Activated T-helper 1 cell treated with anti-CD3 and anti-CD28 coated beads, Interleukin-2, amount 50 U/mL, for 16 hours (primary cell): ENCODE data around the gene HOXA10.

Experiments
- DNase-seq, 2 donors: peaks; one replicate each; pipeline ENCODE4 v3.0.0-alpha.2; 2020; ENCODE audit warnings: low read depth in 1 of 2, low spot score in 1 of 2

Gene HOXA10

DNA sequence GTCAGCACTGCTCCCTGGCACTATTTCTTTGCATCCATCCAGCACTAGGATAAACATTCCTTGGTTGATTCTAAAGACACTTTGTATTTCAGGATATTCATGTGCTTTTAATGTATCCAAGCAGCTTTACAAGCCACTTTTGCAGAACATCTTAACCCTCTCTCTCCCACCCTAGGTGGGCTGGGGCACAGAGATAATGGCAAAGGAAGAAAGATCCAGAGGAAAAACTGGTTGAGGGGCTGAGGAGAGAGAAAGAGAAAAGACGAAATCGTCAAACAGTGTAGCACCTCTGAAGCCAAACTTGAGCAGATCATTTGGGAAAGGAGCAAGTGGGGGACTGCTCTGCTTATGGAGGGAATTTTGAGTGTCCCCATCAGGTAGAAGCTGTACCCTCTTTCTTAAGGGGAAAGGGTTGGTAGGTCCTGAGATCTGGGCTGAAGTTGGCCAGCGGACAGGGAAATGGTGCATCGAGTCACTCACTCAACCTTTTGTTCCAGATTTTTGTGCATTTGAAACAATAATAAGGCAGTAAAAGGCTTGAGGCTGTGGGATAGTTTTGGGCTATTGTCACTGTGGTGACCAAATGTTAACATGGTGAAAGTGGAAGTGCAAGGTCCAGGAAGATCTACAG is 30.0 kb upstream of the HOXA10 start:
- DNase-seq: no peak

DNA sequence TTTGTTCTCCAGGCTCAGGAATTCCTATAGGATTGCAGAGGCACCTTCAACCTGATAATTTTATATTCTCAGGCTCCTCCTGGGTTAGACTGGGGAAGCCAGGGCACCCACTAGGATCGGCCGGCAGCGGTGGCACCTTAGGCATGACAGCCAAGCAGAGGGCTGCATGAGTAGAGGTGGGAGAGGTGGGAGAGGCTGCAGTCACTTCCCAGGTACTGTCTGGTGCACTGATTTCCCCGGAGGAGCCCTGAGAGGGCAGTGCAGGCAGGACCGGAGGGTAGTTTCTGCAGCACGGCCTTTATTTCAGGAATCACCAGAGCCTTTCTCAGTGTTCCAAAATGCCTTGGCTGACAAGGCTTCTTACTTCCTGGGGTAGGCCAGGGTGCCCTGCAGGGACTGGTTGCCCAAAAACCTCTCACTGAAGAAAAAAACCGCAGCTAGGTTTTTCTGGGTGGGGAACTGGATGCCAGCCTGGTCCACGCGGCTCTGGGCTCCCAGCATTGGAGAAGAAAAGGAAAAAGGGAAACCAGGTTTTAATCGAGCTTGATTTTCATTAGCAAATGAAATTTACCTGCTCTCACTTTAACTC is 29.3 kb upstream of the HOXA10 start:
- DNase-seq: no peak

DNA sequence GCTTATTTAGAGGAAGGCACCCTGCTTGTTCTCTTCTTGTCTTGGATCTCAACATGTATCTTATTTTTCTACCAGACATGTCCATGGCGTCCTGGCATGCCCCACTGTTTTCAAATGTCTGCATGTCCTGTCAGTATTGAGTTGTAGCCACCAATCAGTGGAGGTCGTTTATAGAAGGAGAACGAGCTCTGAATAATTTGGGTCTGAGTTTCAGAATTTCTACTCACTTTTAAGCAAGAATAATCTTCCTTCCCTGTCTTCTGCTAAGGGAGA is 28.7 kb upstream of the HOXA10 start:
- DNase-seq: no peak

DNA sequence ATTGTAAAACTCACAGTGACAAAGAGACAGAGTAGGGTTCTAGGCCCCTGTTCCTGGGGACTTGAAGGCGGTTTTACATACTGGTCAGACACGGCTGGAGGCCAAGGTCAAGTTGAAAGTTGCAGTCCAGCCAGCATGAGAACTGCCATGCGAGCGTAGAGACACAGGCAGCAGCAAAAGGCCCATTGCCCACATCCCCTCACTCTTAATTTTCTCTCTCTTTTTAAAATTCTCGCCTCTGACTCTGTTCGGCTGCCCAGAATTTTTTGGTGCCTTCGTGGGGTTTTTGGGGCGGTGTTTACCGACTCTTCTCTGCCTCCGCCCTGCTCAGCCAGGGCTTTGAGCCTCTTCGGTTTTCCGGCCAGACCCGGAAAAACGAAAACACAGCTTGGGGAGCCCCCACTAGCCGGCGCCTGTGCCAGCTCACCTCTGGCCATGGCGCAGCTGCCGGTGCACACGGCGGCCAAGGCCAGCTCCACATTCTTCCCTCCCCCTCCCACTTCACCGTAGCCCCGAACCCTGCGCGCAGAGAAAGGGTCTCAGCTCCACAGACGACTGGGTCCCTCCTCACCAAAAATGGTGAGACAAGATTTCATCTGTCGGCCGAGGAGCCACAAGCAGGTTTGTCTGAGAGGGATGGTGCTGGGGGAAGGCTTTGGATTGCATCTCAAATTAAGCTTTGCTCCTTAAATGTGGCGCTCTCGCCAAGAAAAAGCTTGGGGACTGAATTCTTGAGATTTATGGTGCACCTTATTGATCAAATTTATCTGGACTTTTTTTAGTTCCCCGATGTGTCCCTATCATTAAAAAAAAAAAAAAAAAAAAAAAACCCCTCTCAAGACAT is 28.1 kb upstream of the HOXA10 start:
- no peak for DNase-seq

DNA sequence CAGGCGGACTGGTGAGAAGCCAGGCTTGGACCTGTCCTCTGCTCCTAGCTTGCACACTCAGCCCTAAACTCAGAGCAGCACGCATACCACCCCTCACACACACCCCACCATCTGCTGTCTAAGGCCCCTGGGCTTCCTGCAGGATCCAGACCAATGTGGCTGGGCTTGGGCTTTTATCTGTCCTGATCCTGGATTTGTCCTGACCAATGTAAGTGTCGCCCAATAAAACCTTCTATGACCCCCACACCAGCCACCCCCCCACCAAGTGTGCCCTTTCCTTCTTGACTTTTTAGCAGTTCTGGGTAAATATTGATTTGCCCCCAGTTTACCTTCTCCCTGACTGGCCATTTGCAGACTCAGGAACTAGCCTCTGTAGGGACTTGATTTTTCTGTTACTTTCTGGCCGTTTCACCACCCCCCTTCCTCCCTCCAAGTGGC is 27.5 kb upstream of the HOXA10 start:
- DNase-seq: no peak

DNA sequence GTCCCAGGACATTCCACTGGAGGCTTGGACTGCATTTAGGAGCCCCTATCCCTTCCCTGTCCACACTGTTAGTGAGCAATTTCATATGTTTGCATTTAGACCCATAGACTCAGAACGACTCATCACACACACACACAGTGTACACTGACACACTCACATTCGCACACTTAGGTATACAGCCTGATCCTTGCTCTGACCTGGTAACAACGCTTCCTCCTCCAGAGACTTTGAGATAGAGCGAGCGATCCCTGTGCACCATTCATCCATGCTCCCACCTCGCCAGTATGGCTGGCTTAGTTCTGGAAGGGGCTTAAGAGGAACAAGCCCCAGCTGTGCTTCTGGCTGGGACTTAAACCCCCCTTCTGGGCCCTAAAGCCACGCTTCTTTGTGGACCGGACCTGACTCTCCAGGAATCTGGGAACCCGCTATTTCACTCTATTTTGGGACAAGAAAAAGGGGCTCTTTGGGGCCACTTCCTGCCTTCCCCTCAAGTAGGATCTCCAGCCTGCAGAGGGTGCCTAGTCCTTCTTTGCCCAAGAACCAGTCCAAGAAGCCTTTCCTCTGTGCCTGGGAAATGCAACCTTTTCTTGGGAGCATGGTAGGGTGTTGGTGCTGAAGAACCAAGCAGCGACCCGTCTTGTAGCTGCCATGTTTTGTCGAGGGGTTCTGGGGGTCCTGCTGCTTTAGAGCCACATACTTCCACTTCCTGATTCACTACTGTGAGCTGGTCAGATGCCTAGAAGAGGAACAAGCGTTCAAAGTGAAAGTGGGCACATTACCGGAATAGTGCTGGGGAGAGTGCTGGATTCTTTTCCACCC is 26.9 kb upstream of the HOXA10 start:
- no peak for DNase-seq

DNA sequence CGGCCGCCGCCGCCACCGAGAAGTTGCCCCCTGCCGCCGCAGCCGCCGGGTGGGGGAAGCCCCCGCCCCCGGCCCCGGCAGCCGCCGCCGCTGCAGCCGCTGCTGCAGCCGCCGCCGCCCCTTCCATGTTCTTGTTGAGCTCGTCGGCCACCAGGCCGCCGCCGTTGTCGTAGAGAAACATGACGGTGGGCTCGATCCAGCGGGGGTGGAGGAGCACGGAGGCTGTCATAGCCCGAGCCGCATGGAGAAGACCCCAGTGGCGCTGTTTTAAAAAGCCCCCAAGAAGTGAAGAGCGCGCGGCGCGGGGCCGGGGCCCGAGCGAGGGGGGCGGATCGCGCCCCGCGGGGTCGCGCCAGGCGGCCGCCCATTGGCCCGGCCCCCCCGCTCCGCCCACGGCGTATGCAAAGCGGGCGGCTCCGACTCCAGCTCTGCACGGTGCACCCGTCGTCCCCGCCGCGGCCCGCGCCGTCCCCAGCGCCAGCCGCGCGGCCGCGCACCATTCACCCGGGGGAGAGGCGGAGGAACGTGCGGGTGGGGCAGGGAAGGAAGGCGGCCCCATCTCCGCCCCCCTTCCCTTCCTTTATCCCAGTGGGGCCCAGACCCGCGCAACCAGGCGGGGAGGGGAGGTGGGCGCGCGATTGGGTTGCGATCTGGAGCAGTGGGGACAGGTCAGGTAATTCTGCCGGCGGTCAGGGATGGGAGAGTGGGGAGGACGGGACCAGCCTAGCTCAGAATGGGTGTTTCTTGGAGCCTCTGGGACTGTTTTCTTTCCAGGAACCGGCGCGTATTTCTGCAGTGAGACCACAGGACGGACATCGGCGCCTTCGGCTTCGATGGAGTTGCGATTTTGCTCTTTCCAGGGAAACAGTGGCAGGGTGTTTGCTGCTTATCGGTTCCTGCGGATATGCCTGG is 26.0 kb upstream of the HOXA10 start, which contains the start of gene HOXA13:
TSS of gene HOXA13 (minus strand) at position 243 of the 912 bp plus-strand sequence. CDS start at position 229, 14 bp downstream.
- DNase-seq: no peak

DNA sequence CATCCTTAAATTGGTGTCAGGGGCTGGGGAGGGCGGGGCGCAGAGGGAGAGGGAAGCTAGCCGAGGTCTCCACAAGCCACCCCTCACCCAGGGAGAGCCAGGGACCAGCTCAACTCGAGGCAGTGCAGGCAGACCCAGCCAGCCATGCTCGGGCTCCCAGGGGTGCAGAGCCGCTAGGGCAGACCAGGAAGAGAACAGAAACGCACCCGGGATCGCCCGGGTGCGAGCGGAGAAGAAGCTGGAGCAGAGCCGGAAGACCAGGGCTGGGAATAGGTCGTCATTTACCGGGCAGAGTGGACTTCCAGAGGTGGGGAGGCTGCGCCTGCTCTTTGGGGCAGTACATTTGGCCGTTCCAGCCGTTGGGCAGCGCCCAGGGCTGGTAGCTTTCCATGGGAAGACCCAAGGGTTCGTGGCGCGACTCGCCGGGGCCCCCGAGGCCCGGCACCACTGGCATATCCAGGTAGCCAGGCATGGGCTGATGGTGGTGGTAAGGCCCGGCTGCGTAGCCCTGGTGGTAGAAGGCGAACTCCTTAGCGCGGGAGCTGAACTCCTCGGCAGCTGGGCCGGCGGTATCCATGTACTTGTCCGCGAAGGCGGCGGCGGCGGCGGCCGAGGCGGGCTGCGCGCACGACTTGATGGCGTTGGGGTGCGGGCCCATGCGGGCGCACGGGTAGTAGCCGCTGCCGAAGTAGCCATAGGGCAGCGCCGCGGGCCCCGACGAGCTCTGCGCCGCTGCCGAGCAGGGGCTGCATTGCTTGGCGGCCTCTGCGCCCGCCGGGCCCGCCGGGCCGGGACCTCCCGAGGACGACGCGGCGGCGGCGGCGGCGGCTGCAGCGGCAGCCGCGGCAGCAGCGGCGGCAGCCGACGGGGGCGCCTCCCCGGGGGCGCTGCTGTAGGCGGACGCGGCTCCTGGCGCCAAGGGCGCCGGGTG is 25.0 kb upstream of the HOXA10 start:
- no peak for DNase-seq

DNA sequence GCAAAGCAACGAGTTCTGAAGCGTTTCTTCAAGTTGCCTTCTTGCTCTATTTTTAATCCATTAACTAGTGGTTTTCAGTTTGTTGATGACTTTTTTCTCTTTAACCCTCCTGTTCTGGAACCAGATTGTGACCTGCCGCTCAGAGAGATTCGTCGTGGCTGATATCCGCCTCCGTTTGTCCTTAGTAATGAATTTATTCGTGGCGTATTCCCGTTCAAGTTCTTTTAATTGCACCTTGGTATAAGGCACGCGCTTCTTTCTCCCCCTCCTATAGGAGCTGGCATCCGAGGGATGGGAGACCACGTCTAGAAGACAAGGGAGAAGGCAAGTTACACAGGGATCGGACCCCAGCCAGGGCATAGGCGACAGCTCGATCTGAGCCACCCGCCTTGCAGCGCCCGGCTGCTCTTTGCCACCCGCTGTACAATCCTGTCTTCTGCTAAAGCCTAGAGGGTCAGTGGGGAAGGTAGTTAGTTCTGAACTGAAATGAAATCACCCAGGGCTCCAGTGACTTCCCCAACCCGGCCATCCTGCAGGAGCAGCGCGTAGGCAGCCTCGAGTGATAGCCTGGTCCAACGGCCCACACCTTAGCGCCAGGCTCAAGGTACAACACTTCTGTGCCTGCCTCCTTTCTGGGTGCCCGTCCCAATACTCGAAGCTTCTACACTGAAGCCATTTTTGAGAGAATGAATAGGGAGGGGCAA is 24.2 kb upstream of the HOXA10 start:
- DNase-seq: no peak

DNA sequence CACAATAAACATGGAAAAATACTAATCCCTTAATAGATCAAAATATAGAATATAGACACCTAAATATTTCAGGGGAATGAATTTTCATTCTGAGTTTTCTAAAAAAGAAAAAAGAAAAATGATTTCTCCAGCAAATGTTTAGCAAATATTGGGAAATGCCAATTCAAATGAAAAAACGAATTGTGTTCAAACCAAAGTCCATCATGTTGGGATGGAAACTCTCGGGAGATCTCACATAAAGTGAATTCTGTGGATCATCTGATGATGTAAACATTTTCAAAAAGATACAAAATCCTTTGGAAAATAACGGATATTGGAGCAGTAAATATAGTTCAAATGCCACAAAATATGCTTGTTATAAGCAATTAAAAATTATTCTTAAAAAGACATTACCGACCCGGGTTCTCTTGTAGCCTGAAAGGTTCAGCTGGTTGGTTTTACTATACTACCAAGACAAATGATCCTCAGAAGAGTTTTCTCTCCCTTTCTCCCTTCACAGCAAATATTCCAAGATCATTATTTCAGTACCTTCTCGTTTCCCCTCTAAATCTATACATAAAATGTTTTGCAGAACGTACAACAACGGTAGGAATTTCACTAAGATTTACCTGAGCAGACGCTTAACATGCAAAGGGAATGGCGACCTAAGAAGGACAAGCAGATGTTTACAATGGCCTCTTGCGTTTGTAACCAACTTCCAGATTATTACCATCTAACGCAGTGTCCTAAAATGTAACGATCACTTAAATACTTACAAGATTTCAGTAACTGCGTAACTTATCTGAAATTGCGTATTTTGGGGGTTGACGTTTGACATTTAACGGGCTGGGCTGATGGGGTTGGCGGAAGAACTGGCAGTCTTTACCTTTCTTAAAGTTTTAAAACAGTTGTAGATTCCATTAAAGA is 23.3 kb upstream of the HOXA10 start:
- DNase-seq: no peak

DNA sequence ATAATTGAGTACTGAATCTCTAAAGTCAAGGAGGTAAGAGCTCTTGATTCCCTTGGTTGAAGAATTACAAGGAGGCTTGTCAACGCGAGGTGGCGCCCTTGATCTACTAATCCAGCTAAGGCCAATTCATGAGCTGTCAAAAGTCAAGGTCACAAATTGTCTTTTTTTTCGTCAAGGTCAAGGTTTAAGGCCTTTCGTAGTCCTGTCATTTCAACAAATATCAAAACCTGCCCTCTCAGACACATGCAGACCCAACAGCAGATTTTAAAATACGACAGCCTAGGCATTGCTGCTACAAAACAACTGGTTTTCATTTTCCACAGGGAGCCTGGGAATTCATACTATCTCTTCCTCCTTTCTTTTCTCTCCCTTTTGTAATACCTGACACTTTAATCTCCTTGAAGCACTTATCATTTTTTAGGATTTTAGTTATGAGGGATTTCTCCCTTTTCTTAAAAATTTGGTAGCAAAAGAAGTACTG is 22.2 kb upstream of the HOXA10 start:
- DNase-seq: peak; percentile 65 to 78

DNA sequence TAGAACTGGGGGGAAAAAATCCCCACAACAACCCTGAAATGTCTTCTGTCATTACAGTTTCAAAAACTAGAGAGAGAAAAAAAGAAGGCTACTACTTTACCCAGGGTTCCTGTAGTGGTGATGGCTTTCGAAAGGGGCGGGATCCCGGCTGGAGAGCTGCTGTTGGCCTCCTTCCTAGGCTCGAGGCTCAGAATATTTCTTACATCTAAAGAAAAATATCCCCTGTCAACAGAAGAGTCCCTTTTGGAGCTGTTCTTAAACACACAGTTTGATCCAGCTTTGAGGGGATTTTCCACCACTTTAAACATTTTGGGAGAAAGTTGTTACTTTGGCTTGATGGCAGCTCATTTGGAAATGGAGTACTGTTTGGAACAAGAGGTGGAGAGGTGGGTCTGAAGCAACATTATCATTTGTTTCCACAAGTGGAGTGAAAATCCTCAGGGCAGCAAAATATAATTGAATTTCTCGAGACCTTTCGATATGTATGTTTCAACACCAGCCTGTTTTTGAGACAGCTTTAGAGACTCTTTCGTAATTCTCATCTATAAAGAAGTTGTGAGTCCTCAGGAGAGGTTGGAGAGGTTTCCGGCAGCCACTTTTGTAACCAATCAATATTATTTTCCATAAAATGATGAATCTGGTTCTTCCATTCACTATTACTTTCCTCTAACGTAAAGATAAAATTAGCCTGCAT is 20.7 kb upstream of the HOXA10 start:
- DNase-seq: no peak

DNA sequence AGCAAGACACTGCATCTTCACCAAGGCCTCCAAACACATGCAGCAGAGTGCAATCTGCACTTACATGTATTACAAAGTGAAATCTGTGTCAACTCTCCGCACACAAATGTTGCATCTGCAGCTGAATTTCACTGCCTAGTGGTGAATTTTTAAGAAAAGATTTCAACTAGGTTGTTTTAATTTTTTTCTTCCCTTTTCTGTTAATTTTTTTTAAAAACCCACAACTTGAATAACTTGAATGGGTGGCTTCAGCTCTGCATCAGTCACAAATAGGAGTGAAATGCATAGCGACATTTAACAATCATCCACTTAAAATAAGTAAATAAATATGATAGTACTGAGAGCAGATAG is 19.9 kb upstream of the HOXA10 start:
- no peak for DNase-seq

DNA sequence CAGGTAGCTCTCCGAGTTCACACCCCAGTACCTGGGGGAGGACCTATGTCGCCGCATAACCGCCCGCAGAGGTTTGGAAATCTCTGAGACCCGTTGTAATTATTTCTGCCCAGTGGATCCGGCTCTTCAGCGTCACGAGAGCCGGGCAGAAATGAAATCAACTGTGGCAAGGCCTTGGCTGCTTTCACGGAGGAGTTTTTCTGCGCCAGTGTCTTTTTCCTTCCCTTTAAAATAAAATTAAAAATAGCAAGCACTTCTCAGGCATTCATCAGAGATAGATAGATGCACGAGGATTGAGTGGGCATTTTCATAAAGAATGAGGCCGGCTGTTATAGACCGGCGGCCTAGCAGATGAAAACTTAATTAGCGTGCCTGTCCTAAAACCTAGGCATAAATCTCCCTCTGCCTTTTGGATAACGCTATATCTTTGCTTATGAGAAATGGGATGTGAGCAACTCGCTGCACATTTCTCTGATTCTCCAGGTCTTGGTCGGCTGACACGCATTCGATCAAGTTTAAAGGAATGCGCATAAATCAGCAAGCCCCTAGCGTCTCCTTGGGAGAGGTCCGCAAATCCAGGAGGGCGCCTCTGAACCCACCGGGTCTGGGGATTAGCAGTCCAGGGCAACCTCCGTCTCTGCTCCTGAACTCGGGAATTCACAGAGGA is 19.3 kb upstream of the HOXA10 start:
- DNase-seq: no peak

DNA sequence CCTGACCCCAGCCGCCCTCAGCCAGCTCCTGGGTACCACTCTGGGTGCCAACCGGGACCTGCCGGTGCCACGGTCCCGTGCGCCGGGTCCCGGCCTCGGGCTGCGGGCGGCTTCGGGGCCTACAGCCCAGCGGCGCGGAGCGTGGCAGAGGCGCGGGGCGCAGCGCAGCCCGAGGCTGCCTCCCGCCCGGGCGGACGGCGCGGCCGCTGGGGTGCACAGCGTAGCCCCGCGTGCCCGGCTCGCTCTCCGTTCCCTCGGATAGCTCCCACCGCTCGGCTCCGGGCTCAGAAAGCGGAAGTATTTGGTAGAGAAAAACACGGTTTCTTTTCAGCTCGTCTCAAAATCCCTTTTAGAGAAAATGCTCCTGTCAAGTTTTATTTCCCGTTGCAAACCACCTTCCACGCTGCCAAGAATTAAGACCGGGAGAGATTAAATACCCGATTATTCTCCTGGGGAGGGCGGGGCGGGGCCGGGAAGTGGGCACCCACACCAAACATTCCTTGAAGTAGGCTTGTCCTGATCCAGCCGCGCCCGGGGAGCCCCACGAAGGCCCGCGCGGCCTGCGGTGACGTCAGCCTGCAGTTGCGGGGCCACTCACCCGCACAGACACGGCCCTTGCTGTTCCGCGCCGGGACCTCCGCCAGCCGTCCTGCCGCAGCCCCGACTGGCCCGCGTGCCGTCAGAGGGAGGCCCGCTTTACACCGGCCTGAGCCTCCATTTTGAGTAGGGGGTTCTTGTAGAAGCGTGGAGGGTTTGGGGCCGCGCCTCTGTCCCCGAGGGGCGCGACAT is 18.6 kb upstream of the HOXA10 start:
- DNase-seq: no peak
